Fibroblast of lung (primary cell): ENCODE results near the gene ADGRD1. TPM values are rescaled to one million over a fixed set of nuclear protein-coding genes. Genes with fewer than 3 reads are reported as not detected.

Experiments
- DNase-seq, 2 donors: peaks; one replicate each; pipeline versions ENCODE4 v3.0.0 to v3.0.0-alpha.2; 2010; ENCODE audit warnings: low read depth in 2 of 2
- H2AFZ ChIP-seq: 2 replicates; pipeline ENCODE4 v1.5.1; 2012; ENCODE audit warnings: low read length, control low read depth, inconsistent platforms
- H3K27ac ChIP-seq: 2 replicates; pipeline ENCODE4 v1.5.1; 2011; ENCODE audit warnings: low read length, control low read depth; ENCODE audit not compliant: insufficient read depth
- H3K27me3 ChIP-seq: 2 replicates; pipeline ENCODE4 v1.5.1; 2011; ENCODE audit warnings: mild to moderate bottlenecking, low read length; ENCODE audit not compliant: control insufficient read depth, insufficient read depth
- H3K36me3 ChIP-seq: 2 replicates; pipeline ENCODE4 v1.5.1; 2011; ENCODE audit warnings: low read length; ENCODE audit not compliant: control insufficient read depth, insufficient read depth
- H3K4me1 ChIP-seq: 2 replicates; pipeline ENCODE4 v1.5.1; 2011; ENCODE audit warnings: low read length; ENCODE audit not compliant: control insufficient read depth, insufficient read depth; ENCODE audit errors: extremely low read depth
- H3K4me2 ChIP-seq: 2 replicates; pipeline ENCODE4 v1.5.1; 2011; ENCODE audit warnings: low read length, control low read depth; ENCODE audit not compliant: insufficient read depth; ENCODE audit errors: extremely low read depth
- H3K4me3 ChIP-seq, 4 experiments: fragments of 200-600 bp in 1 of 4; sonication (generic) in 1 of 4; replicated peaks in 1 of 4; 2 replicates each; pipeline ENCODE4 v1.5.1; 2011 to 2016; ENCODE audit warnings: low read length in 4 of 4, low read depth in 3 of 4, mild to moderate bottlenecking in 3 of 4, control low read depth in 2 of 4, inconsistent platforms in 1 of 4, mixed read lengths in 1 of 4; ENCODE audit not compliant: insufficient read depth in 1 of 4; ENCODE audit errors: control extremely low read depth in 1 of 4
- H3K79me2 ChIP-seq: 2 replicates; pipeline ENCODE4 v1.5.1; 2012; ENCODE audit warnings: mild to moderate bottlenecking, low read length, inconsistent platforms; ENCODE audit not compliant: control insufficient read depth, insufficient read depth
- H3K9ac ChIP-seq: 2 replicates; pipeline ENCODE4 v1.5.1; 2011; ENCODE audit warnings: mild to moderate bottlenecking, low read length, control low read depth; ENCODE audit not compliant: insufficient read depth
- H3K9me3 ChIP-seq: 2 replicates; pipeline ENCODE4 v1.5.1; 2012; ENCODE audit warnings: low read depth, low read length; ENCODE audit not compliant: control insufficient read depth, insufficient read depth
- H4K20me1 ChIP-seq: 2 replicates; pipeline ENCODE4 v1.5.1; 2011; ENCODE audit warnings: low read length; ENCODE audit not compliant: control insufficient read depth, insufficient read depth; ENCODE audit errors: extremely low read depth
- CTCF ChIP-seq, 2 donors: IDR thresholded peaks in 1 of 2; conservative IDR thresholded peaks in 1 of 2; 1 replicate in 1 of 2; 2 replicates in 1 of 2; pipeline ENCODE4 v1.5.1; 2011 to 2012; ENCODE audit warnings: low read length in 2 of 2, control low read depth in 1 of 2, inconsistent platforms in 1 of 2, low read depth in 1 of 2, mild to moderate bottlenecking in 1 of 2
- EZH2 ChIP-seq: IDR thresholded peaks from 2 replicates; pipeline ENCODE4 v1.5.1; 2012; ENCODE audit warnings: low read length, control low read depth, mild to moderate bottlenecking; ENCODE audit errors: missing control alignments
- polyA plus RNA-seq, 2 donors: library from polyadenylated mRNA; depleted of rRNA in 1 of 2; stranded (reverse) in 1 of 2; unstranded in 1 of 2; fragments of >200 nt; gene quantifications; 2 replicates each; pipeline ENCODE4 v1.2.1, GENCODE V29; 2011 to 2012; ENCODE audit warnings: missing spikeins in 1 of 2
- total RNA-seq: library from RNA; depleted of rRNA; stranded (reverse); fragments of >200 nt; gene quantifications from 2 replicates; pipeline ENCODE4 v1.2.1, GENCODE V29; 2014

ADGRD1 gene
- total and polyA plus RNA-seq, 2 donors (not counting 1 experiment from before 2014, with no cell fraction given): 7.3 to 11.6 TPM

GRCh38 chr12:130970165-130970907 is 16.6 kb downstream of the ADGRD1 start:
- no peak overlapping the region for H3K4me3 ChIP-seq
- no peaks in the 10 kb centered on the region for H4K20me1 ChIP-seq
- no peaks in the 10 kb centered on the region for H3K9me3 ChIP-seq
- no peak overlapping the region for H3K27ac ChIP-seq
- H3K4me1 ChIP-seq: no peaks in the 10 kb centered on the region
- TF ChIP-seq EZH2 (no peak), CTCF (conservative IDR thresholded peaks at IDR 0.05 in 1 of 2, IDR thresholded peaks at IDR 0.05 in 1 of 2; ENCODE audit: low read depth in 1 of 2, low read length in 2 of 2) (no peak)
- no peaks in the 10 kb centered on the region for H3K36me3 ChIP-seq
- H3K9ac ChIP-seq: no peak overlapping the region
- no peaks in the 10 kb centered on the region for H3K27me3 ChIP-seq
- H2AFZ ChIP-seq: no peak overlapping the region
- DNase-seq: no peak
- H3K4me2 ChIP-seq: no peak overlapping the region
- no peaks in the 10 kb centered on the region for H3K79me2 ChIP-seq

GRCh38 chr12:130970908-130971233 is 17.2 kb downstream of the ADGRD1 start:
- Histone ChIP-seq H3K36me3 (no peaks in the 10 kb centered on the region), H4K20me1 (no peaks in the 10 kb centered on the region), H3K4me1 (no peaks in the 10 kb centered on the region), H3K4me2 (no peak overlapping the region), H3K27ac (no peak overlapping the region), H3K9me3 (no peaks in the 10 kb centered on the region), H3K4me3 (no peak overlapping the region), H2AFZ (no peak overlapping the region), H3K79me2 (no peaks in the 10 kb centered on the region), H3K9ac (no peak overlapping the region), H3K27me3 (no peaks in the 10 kb centered on the region)
- no peak for DNase-seq
- TF ChIP-seq EZH2 (no peak), CTCF (conservative IDR thresholded peaks at IDR 0.05 in 1 of 2, IDR thresholded peaks at IDR 0.05 in 1 of 2; ENCODE audit: low read depth in 1 of 2, low read length in 2 of 2) (no peak)

DNA sequence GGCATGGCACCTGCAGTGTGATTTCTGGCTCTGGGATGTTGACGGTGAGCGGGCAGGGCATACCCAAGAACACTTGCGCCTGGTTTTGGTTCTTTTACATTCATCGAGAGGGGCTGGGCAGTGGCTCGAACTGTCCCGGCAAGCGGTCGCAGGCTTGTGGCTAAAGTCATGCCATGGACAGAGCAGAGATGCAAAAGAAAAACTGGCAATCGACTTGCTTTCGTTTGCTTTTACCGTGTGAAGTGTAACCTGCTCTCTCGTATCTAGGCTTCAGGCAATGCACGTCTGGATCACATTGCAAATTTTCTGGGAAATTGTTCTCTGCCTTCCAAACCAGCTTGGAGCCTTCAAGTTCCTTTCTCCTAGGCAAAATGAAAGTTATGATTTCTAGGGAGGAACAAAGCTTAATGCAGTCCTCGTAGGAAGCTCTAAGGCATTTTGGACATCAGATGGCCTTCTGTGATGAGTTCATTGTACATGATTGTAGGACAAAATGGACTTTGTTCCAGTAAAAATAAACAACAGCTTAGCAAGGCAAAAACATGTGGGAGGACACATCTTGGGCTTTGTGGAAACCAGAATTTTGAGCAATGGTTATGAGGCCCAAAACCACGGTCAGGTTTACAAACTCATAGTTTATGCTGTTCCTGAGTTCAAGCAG is 18.3 kb downstream of the ADGRD1 start:
- H3K27ac ChIP-seq: no peak overlapping the region
- peak overlapping the region; percentile 35 for H3K4me2 ChIP-seq
- no peaks in the 10 kb centered on the region for H4K20me1 ChIP-seq
- H3K4me3 ChIP-seq: no peak overlapping the region
- H3K9me3 ChIP-seq: no peaks in the 10 kb centered on the region
- H3K36me3 ChIP-seq: no peaks in the 10 kb centered on the region
- H3K27me3 ChIP-seq: no peaks in the 10 kb centered on the region
- peak in 1 of 2 donors; percentile 22 for DNase-seq
- H3K4me1 ChIP-seq: no peaks in the 10 kb centered on the region
- no peak overlapping the region for H3K9ac ChIP-seq
- H2AFZ ChIP-seq: no peak overlapping the region
- no peak for TF ChIP-seq EZH2
- TF ChIP-seq CTCF (conservative IDR thresholded peaks at IDR 0.05 in 1 of 2, IDR thresholded peaks at IDR 0.05 in 1 of 2; ENCODE audit: low read depth in 1 of 2, low read length in 2 of 2): no peak
- H3K79me2 ChIP-seq: no peaks in the 10 kb centered on the region
